PFSK-1 (cell line): ENCODE data around the gene NXT2.

Source experiments
- POLR2AphosphoS5 ChIP-seq: IDR thresholded peaks from 2 replicates; pipeline ENCODE4 v1.6.1; 2012; ENCODE audit warnings: low read depth, mild to moderate bottlenecking, control low read depth, low read length, moderate library complexity
- REST ChIP-seq, 2 experiments: IDR thresholded peaks; 2 replicates each; pipeline versions ENCODE4 v1.6.1 to v1.8.0; 2011 to 2012; ENCODE audit warnings: low read depth in 2 of 2, low read length in 2 of 2, control low read depth in 1 of 2, inconsistent platforms in 1 of 2, mild to moderate bottlenecking in 1 of 2, moderate library complexity in 1 of 2; ENCODE audit not compliant: insufficient read depth in 1 of 2
- TAF1 ChIP-seq: IDR thresholded peaks from 2 replicates; pipeline ENCODE4 v1.6.1; 2012; ENCODE audit warnings: low read length, control low read depth, borderline replicate concordance; ENCODE audit not compliant: insufficient read depth

GRCh38 chrX:109535578-109535977 lies 1.1 kb upstream of the NXT2 start:
- TF ChIP-seq REST (IDR thresholded peaks at IDR 0.05; ENCODE audit: insufficient read depth in 1 of 2, low read depth in 2 of 2, low read length in 2 of 2) (no peak), TAF1 (no peak), POLR2AphosphoS5 (no peak)
